CD4-positive, alpha-beta T cell treated with Interleukin-12 subunit alpha and Interleukin-12 subunit beta, for 1 hour (primary cell): Measurements from ENCODE around the gene MYO16.

Experiments used
- DNase-seq: peaks from one replicate; pipeline ENCODE4 v3.0.0-alpha.2; 2020

The MYO16 gene

GRCh38 chr13:108667205-108667604 lies 37.8 kb downstream of the MYO16 start:
- DNase-seq, result no peak

GRCh38 chr13:108669381-108669780 lies 40.0 kb downstream of the MYO16 start:
- no peak for DNase-seq

GRCh38 chr13:108674346-108674745 lies 44.9 kb downstream of the MYO16 start:
- no peak for DNase-seq

GRCh38 chr13:108674771-108675170 lies 45.4 kb downstream of the MYO16 start:
- DNase-seq, result no peak

GRCh38 chr13:108676620-108677019 lies 47.2 kb downstream of the MYO16 start:
- DNase-seq, result no peak

GRCh38 chr13:108677806-108678205 lies 48.4 kb downstream of the MYO16 start:
- DNase-seq, result no peak

- DNase-seq, result no peak
Measured at GRCh38 chr13:108680011-108680410, 50.6 kb downstream of the MYO16 start.

GRCh38 chr13:108681986-108682575 lies 52.7 kb downstream of the MYO16 start:
- DNase-seq, result no peak

- DNase-seq, result no peak
Measured at GRCh38 chr13:108682714-108683113, 53.3 kb downstream of the MYO16 start.

GRCh38 chr13:108686027-108686426 lies 56.6 kb downstream of the MYO16 start:
- no peak for DNase-seq

GRCh38 chr13:108690726-108691125 lies 61.3 kb downstream of the MYO16 start:
- DNase-seq, result no peak

- DNase-seq, result no peak
Measured at GRCh38 chr13:108700422-108701170, 71.2 kb downstream of the MYO16 start.

GRCh38 chr13:108702171-108702570 lies 72.8 kb downstream of the MYO16 start:
- no peak for DNase-seq

GRCh38 chr13:108705031-108705430 lies 75.6 kb downstream of the MYO16 start:
- DNase-seq, result no peak

GRCh38 chr13:108707584-108707983 lies 78.2 kb downstream of the MYO16 start:
- DNase-seq, result no peak

- DNase-seq, result no peak
Measured at GRCh38 chr13:108708921-108709320, 79.5 kb downstream of the MYO16 start.

- DNase-seq, result no peak
Measured at GRCh38 chr13:108711386-108711785, 82.0 kb downstream of the MYO16 start.

- no peak for DNase-seq
Measured at GRCh38 chr13:108725471-108725870, 96.1 kb downstream of the MYO16 start.

GRCh38 chr13:108728370-108728769 lies 99.0 kb downstream of the MYO16 start:
- no peak for DNase-seq

- DNase-seq, result no peak
Measured at GRCh38 chr13:108733022-108733560, 103.7 kb downstream of the MYO16 start.

- DNase-seq, result no peak
Measured at GRCh38 chr13:108734676-108735075, 105.3 kb downstream of the MYO16 start.

- no peak for DNase-seq
Measured at GRCh38 chr13:108741930-108742329, 112.5 kb downstream of the MYO16 start.

- no peak for DNase-seq
Measured at GRCh38 chr13:108742701-108743451, 113.5 kb downstream of the MYO16 start.

GRCh38 chr13:108743522-108743921 lies 114.1 kb downstream of the MYO16 start:
- no peak for DNase-seq
